ENCODE measurements around the gene CMIP.

GRCh38 chr16:81527477-81528178, 83.0 kb downstream of the CMIP start:
- TF ChIP-seq CTCF (IDR thresholded peaks at IDR 0.05) (no peak), POLR2A (IDR thresholded peaks at IDR 0.05) (no peak)
